Pancreas (tissue), 10 donors: ENCODE measurements around the gene S100A12. TPM values are rescaled to one million over a fixed set of nuclear protein-coding genes. Genes with fewer than 3 reads are reported as not detected.

ENCODE experiments used
- ATAC-seq, 4 donors: fragments of 200-7000 bp; cut with Tn5 transposase; one replicate each; pipeline versions ENCODE4 v1.8.0 to v1.9.1; 2020; ENCODE audit warnings: mild to moderate bottlenecking in 4 of 4, moderate library complexity in 4 of 4
- DNase-seq, 6 donors: peaks; one replicate each; pipeline ENCODE4 v3.0.0-alpha.2; 2020
- FAIRE-seq: peaks from 2 replicates; lab custom pipeline; 2012; peaks lifted over from hg19 to GRCh38; lab: Jason Lieb, UNC
- H3K27ac ChIP-seq, 4 donors: fragments of 200-600 bp; sonication (generic); 1 replicate in 3 of 4; 2 replicates in 1 of 4; pipeline versions ENCODE4 v1.5.0 to v1.8.0; 2020
- H3K27me3 ChIP-seq, 4 donors: fragments of 200-600 bp; one replicate each; pipeline ENCODE4 v1.8.0; 2021
- H3K36me3 ChIP-seq, 3 donors: fragments of 200-600 bp; sonication (generic) in 1 of 3; one replicate each; pipeline versions ENCODE4 v1.5.0 to v1.8.0; 2020 to 2021
- H3K4me1 ChIP-seq, 3 donors: fragments of 200-600 bp; one replicate each; pipeline ENCODE4 v1.8.0; 2021
- H3K4me3 ChIP-seq, 4 donors: fragments of 200-600 bp; sonication (generic) in 2 of 4; one replicate each; pipeline versions ENCODE4 v1.5.0 to v1.8.0; 2020 to 2021
- H3K9me3 ChIP-seq, 4 donors: fragments of 200-600 bp; one replicate each; pipeline ENCODE4 v1.8.0; 2021
- WGBS, 2 donors: extraction: QIAGEN DNeasy Blood & Tissue Kit; methylation state at CpG; one replicate each; pipeline ENCODE4 v1.1.7; 2013; 5-methylcytosine and 5-hydroxymethylcytosine counted together
- intact Hi-C, 3 donors: fragments of 100-400 bp; cut with DNase I; formaldehyde crosslinking; loops; one replicate each; pipeline versions ENCODE4 v1.11.1 to v1.14.2; 2022
- polyA plus RNA-seq, 2 donors: library from polyadenylated mRNA; stranded (reverse); fragments of 200-250 nt; gene quantifications; one replicate each; pipeline ENCODE4 v1.2.3, GENCODE V29; 2013
- total RNA-seq, 6 donors: library from RNA; stranded (reverse); fragmentation: NEBNext Ultra II Directional in 4 of 6; extraction: Animal tissue kit (Norgen Biotek cat#: 25700) in 4 of 6; gene quantifications; one replicate each; pipeline versions ENCODE4 v1.2.1 to v1.2.4, GENCODE V29; 2021 to 2023
- TF ChIP-seq, protein P1 (sequence below), 4 donors: fragments of 200-600 bp; sonication (generic) in 3 of 4; IDR thresholded peaks; one replicate each; pipeline versions ENCODE4 v1.5.0 to v1.8.0; 2021; ENCODE audit warnings: antibody characterized with exemption in 4 of 4
- donor health status: healthy with polysubstance abuse.
- donor health status: DM: no; HTN: no; CAD: no; lungs with moderate emphysema.
- donor health status: DM: no; HTN: no; CAD: no.
- donor health status: control.
- donor health status: control.
- donor health status: Bipolar disorder and iron deficiency.
- donor health status: DM: yes; HTN: yes; CAD: no.
- donor health status: DM: no; HTN: no; CAD: no.
- donor health status: DM: no; HTN: no; CAD: no.
- donor health status: DM: yes; HTN: yes; CAD: no.

Gene S100A12
- total and polyA plus RNA-seq, 8 donors = 0.44 to 5.2 (median 1.8) TPM; not detected in 1

DNA sequence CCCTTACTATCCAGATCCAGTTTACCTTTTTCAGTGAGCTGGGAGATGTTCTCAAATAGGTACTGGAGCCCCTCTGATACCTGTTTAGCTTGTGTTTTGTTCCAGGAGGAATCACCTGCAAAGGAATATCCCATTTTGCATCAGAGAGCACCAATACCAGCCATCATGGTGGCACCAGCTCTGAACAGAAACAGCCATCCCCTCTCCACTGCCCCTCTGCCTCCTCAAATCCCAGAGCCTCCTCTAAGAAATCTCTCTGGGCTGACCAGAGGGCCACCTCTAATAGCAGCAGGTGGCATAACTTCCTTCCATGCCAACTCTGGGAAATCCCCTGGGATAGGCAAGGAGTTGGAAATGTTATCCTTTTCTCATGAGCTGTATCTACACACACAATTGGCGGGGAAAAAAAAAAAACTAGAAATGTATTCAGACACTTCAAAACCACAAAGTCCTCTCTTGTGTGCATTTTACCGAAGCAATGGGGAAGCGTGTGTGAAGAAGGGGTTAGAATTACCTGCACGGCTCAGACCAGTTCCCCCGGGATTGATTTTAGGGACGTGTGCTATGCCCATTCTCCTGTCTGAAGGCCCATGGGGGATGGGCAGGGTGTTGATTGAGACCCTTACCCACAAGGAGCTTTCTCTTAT, 29.2 kb downstream of the S100A12 start:
- H3K4me3 ChIP-seq = no peak overlapping the region
- ATAC-seq (peak in 1 of 4 donors; percentile 37), DNase-seq (no peak), FAIRE-seq (no peak)
- intact Hi-C loops = no loop called here
- no peak overlapping the region for H3K27ac ChIP-seq
- H3K27me3 ChIP-seq = peaks cover 0 to under 1% (median 0%) of the 10 kb centered on the region in 4 donors
- no peaks in the 10 kb centered on the region for H3K9me3 ChIP-seq
- no peaks in the 10 kb centered on the region for H3K36me3 ChIP-seq
- WGBS, 2 donors = 45 to 55% methylated on average over 6 of the region's 6 CpGs
- TF ChIP-seq, protein P1, sequence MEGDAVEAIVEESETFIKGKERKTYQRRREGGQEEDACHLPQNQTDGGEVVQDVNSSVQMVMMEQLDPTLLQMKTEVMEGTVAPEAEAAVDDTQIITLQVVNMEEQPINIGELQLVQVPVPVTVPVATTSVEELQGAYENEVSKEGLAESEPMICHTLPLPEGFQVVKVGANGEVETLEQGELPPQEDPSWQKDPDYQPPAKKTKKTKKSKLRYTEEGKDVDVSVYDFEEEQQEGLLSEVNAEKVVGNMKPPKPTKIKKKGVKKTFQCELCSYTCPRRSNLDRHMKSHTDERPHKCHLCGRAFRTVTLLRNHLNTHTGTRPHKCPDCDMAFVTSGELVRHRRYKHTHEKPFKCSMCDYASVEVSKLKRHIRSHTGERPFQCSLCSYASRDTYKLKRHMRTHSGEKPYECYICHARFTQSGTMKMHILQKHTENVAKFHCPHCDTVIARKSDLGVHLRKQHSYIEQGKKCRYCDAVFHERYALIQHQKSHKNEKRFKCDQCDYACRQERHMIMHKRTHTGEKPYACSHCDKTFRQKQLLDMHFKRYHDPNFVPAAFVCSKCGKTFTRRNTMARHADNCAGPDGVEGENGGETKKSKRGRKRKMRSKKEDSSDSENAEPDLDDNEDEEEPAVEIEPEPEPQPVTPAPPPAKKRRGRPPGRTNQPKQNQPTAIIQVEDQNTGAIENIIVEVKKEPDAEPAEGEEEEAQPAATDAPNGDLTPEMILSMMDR (IDR thresholded peaks at IDR 0.05) = no peak
- no peaks in the 10 kb centered on the region for H3K4me1 ChIP-seq

DNA sequence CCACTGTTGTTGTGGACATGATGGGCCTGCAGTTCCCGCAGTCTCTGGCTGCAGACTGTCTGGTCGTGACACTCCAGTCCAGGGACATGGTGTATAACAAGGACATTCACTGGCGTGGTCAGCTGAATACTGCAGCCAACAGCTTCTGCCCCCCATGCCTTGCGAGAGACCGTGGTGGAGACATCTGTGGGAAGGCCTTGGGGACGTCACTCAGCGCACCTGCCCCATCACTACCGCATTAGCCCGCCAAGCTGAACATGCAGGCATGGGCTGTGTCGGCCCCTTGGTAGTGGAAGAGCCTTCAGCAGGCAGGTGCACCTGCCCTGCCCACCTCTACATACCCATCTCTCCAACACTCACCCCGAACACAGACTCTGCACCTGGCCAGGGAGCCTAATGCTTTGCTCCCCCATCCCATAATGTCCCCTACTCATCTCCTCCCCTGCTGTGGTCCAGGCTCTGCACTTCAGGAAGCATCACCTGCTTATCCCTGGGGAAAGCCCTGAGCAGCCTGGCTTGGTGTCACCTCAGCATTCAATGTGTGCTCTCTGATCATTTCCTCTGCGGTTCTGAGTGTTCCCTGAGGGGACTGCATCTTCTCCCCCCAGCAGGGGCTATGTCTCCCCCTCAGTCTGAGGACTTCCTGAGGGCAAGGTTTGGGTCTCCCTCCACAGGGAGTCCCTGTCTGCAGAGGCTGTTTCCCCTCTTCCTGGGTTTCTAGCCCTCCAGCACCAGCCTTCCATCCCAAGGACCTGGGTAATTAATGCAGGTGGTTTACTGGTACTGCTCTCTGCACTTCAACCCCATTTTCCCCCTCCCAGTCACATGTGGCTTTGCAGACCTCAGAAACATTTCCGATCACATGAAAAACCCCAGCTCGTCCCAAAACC, 30.0 kb downstream of the S100A12 start:
- peak overlapping the region in 1 of 4 donors; percentile 72 for H3K27ac ChIP-seq
- no peaks in the 10 kb centered on the region for H3K4me1 ChIP-seq
- H3K36me3 ChIP-seq = no peaks in the 10 kb centered on the region
- no peak overlapping the region for H3K4me3 ChIP-seq
- TF ChIP-seq, protein P1 (IDR thresholded peaks at IDR 0.05) = no peak
- no peaks in the 10 kb centered on the region for H3K27me3 ChIP-seq
- intact Hi-C loops = no loop called here
- 63 to 67% methylated on average over 14 of the region's 14 CpGs for WGBS, 2 donors
- ATAC-seq (no peak), FAIRE-seq (no peak), DNase-seq (no peak)
- no peaks in the 10 kb centered on the region for H3K9me3 ChIP-seq

DNA sequence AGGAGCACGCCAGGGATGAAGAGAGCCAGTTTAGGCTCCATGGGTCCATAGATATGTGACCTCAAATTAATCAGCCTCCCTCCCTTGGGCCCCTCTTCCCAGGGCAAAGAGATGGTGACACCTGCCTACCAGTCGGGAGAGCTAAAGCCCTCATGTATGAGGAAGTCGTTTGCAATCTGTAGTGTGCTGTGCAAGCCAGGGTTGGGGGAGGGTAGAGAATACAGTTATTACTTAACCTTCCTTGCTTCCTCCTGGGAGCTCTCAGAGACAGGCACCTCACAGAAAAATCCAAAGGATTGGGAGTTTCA, 30.7 kb downstream of the S100A12 start:
- TF ChIP-seq, protein P1 (IDR thresholded peaks at IDR 0.05) = no peak
- FAIRE-seq (no peak), DNase-seq (peak in 1 of 6 donors; percentile 5), ATAC-seq (peak in 3 of 4 donors; percentile 49 to 78 (median 78))
- no peaks in the 10 kb centered on the region for H3K36me3 ChIP-seq
- WGBS, 2 donors = 28 to 31% methylated on average over 3 of the region's 3 CpGs
- intact Hi-C loops = no loop called here
- no peaks in the 10 kb centered on the region for H3K9me3 ChIP-seq
- H3K4me1 ChIP-seq = no peaks in the 10 kb centered on the region
- no peak overlapping the region for H3K4me3 ChIP-seq
- H3K27ac ChIP-seq = peak overlapping the region in 2 of 4 donors; percentile 10 to 72
- H3K27me3 ChIP-seq = no peaks in the 10 kb centered on the region

DNA sequence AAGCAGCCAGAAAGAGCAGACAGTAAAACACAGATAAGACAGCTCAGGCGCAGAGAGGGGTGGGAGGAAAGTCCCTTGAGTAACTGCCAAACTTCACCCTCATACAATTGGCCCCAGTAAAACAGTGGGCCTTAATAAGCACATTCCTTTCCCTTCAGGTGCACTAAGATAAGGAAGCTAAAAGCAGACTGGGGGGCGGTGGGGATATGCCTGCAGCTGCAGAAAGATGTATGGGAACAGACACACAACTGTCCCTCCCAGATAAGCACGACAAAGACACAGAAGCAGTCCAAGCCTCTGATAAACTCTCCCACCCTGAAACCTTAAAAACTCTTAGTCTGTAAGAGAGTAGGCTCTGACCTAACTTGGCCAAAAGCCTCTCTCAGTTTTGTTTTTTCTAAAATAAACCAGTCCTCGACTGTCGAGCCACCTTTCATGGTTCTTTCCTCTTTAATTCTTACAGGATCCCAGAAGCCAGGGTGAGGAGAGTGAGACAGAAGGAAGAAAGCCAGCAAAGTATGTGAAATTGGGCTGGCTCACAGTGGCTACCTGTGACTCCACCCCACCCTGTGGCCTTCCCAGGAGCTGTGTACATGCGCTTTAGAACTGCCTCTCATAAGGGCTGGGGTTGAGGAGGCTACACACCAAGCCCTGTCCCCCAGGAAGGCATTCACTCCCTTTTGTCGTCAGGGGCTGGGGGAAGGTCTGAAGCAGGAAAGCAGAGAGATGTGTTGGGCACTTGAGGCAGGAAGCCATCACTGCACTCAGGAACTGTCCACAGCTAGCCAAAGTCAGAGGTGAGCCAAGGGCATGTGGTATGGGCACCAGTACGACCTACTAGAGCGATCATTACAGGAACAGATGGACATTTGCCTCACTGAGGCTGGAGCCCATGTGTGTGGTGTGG, 31.4 kb downstream of the S100A12 start:
- DNase-seq (peak in 1 of 6 donors; percentile 3), FAIRE-seq (no peak), ATAC-seq (peak in 3 of 4 donors; percentile 24 to 61 (median 36))
- peak overlapping the region in 2 of 4 donors; percentile 10 to 72 for H3K27ac ChIP-seq
- no peaks in the 10 kb centered on the region for H3K9me3 ChIP-seq
- H3K27me3 ChIP-seq = no peaks in the 10 kb centered on the region
- H3K4me3 ChIP-seq = no peak overlapping the region
- no peaks in the 10 kb centered on the region for H3K4me1 ChIP-seq
- intact Hi-C loops = no loop called here
- TF ChIP-seq, protein P1 (IDR thresholded peaks at IDR 0.05) = no peak
- 27 to 37% methylated on average over 9 of the region's 9 CpGs for WGBS, 2 donors
- H3K36me3 ChIP-seq = no peaks in the 10 kb centered on the region
